Loucy (cell line): ENCODE data around the gene POGLUT2.

ENCODE experiments used
- H2AFZ ChIP-seq: fragments of 200-600 bp; sonication (generic); 2 replicates; pipeline ENCODE4 v1.6.0; 2016; ENCODE audit warnings: antibody characterized with exemption, mild to moderate bottlenecking, low read length, moderate library complexity
- H3F3A ChIP-seq: fragments of 200-600 bp; 2 replicates; pipeline ENCODE4 v1.6.0; 2016; ENCODE audit warnings: antibody characterized with exemption, low read depth, mild to moderate bottlenecking
- H3K27me3 ChIP-seq: fragments of 200-600 bp; sonication (generic); 2 replicates; pipeline ENCODE4 v1.6.1; 2014; ENCODE audit warnings: low read length, mild to moderate bottlenecking; ENCODE audit not compliant: insufficient read depth, poor library complexity, severe bottlenecking
- H3K36me3 ChIP-seq: fragments of 200-600 bp; sonication (generic); 2 replicates; pipeline ENCODE4 v1.6.1; 2016; ENCODE audit warnings: low read length; ENCODE audit not compliant: insufficient read depth
- H3K4me1 ChIP-seq: fragments of 200-600 bp; sonication (generic); 2 replicates; pipeline ENCODE4 v1.5.1; 2014; ENCODE audit warnings: low read length, mild to moderate bottlenecking; ENCODE audit not compliant: insufficient read depth, poor library complexity, severe bottlenecking
- H3K4me2 ChIP-seq: fragments of 200-600 bp; sonication (generic); 2 replicates; pipeline ENCODE4 v1.6.0; 2014; ENCODE audit warnings: antibody characterized with exemption, low read length, low read depth, mild to moderate bottlenecking; ENCODE audit not compliant: poor library complexity, severe bottlenecking
- H3K4me3 ChIP-seq: fragments of 200-600 bp; sonication (generic); 2 replicates; pipeline ENCODE4 v1.5.1; 2014; ENCODE audit warnings: low read length, mild to moderate bottlenecking, mixed read lengths; ENCODE audit not compliant: poor library complexity, severe bottlenecking
- H3K79me2 ChIP-seq: fragments of 200-600 bp; sonication (generic); 2 replicates; pipeline ENCODE4 v1.6.1; 2014; ENCODE audit warnings: low read length; ENCODE audit not compliant: insufficient read depth
- H3K9ac ChIP-seq: fragments of 200-600 bp; sonication (generic); 2 replicates; pipeline ENCODE4 v1.6.0; 2014; ENCODE audit warnings: mild to moderate bottlenecking, low read depth, low read length, moderate library complexity; ENCODE audit not compliant: poor library complexity, severe bottlenecking
- H3K9me2 ChIP-seq: fragments of 200-600 bp; sonication (generic); replicated peaks from 2 replicates; pipeline ENCODE4 v1.6.1; 2016; ENCODE audit warnings: low read depth, low read length, mixed read lengths
- H3K9me3 ChIP-seq: fragments of 200-600 bp; sonication (generic); 2 replicates; pipeline ENCODE4 v1.6.1; 2014; ENCODE audit warnings: mild to moderate bottlenecking, antibody characterized with exemption, low read length, low read depth; ENCODE audit not compliant: insufficient read depth
- H4K20me1 ChIP-seq: fragments of 200-600 bp; sonication (generic); 2 replicates; pipeline ENCODE4 v1.6.0; 2014; ENCODE audit warnings: antibody characterized with exemption, low read length, mild to moderate bottlenecking; ENCODE audit not compliant: insufficient read depth, poor library complexity, severe bottlenecking
- CTCF ChIP-seq: fragments of 200-600 bp; sonication (generic); conservative IDR thresholded peaks from 2 replicates; pipeline ENCODE4 v1.5.1; 2014; ENCODE audit warnings: mild to moderate bottlenecking, antibody characterized with exemption, low read length
- EZH2phosphoT487 ChIP-seq: fragments of 200-600 bp; IDR thresholded peaks from 2 replicates; pipeline ENCODE4 v1.6.1; 2018; ENCODE audit warnings: antibody characterized with exemption, mild to moderate bottlenecking, moderate library complexity, borderline replicate concordance

The POGLUT2 gene

DNA sequence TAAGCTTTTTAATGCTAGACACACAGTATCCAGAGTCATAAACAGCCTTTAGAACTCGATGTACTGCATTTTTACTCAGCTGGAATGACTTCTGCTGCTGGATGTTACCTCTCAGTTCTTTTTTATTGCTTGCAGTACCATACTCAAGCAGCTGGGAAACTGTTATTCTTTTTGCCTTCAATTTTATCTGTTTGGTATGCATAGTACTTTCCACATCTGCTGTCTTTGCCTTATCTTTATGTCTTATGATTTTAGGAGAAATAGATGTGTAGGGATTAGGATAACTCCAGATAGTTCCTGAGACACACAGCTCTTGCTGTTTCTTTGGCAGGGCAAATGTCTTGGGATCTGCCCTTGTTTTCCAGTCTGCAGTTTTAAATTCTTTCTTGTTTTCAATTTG, 56.7 kb downstream of the POGLUT2 start:
- Histone ChIP-seq H3K9me3 (no peaks in the 10 kb centered on the region), H3K27me3 (peaks cover 20% of the 10 kb centered on the region), H3K36me3 (no peaks in the 10 kb centered on the region), H3F3A (no peaks in the 10 kb centered on the region), H2AFZ (no peak overlapping the region), H3K4me2 (no peak overlapping the region), H3K4me3 (no peak overlapping the region), H3K4me1 (peaks cover 26% of the 10 kb centered on the region), H3K79me2 (no peaks in the 10 kb centered on the region), H4K20me1 (no peaks in the 10 kb centered on the region), H3K9me2 (no peaks in the 10 kb centered on the region), H3K9ac (no peak overlapping the region)
- no peak for TF ChIP-seq EZH2phosphoT487
- no peak for TF ChIP-seq CTCF
